ENCODE data around the gene NAPA. TPM values are rescaled to one million over a fixed set of nuclear protein-coding genes. Genes with fewer than 3 reads are reported as not detected.
A peak's percentile ranks its signal among the peaks of the same experiment; 100 is the strongest.

NAPA gene
- total RNA-seq, 1 donor from 2014 or later: 76.2 TPM

DNA sequence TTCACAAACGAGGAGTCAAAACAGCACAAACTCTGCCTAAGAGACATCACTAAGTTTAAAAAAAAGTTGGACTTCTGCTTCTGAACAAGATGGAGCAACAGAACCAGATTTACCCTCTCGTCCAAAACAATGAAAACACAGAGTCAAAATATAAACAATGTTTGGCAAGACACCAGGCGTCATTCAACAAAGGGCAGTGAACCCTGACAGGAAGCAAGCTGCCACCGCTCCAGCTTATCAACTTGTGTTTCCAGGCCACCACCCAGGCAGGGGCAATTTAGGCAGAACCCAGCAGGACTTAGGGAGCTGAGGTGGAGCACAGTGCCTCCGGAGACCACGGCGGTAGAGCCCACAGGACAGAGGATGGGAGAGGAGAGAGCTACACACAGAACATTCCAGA, 8.6 kb upstream of the NAPA start:
- peak; percentile 24 for DNase-seq (ENCODE audit: low read depth, low spot score)

DNA sequence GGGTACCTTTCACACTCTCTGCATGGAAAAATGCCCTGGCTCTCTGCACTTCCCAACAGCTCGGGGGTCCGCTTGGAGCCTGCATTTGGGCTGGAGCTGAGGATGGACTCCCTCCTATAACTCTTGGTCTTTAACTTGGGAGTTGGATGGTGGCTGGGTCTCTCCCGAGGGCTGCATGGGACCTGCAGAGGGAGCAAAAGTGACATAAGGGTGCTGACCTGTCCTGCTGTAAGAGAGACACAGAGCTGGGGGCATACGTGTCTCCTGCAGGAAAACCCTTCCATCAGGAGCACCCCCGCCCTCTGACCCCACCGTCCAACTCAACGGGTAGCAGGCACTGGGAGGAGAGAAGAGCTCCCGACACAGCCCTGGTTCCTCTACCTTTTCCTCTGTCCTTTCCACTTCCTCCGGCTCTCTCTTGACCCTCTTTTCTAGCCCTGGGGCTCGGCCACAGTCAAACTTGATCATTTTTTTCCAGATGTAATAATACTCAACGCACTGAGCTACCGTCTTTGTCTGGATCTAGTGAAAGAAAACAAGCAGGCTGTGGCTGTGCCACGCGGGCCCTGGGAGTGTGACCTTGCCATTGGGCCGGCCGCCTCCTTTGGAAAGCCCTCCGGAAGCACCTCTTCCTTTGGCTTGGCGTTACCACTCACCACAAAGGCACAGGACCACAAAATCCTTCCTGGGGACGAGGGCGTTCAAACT, 6.8 kb upstream of the NAPA start:
- DNase-seq (ENCODE audit: low read depth, low spot score): no peak

DNA sequence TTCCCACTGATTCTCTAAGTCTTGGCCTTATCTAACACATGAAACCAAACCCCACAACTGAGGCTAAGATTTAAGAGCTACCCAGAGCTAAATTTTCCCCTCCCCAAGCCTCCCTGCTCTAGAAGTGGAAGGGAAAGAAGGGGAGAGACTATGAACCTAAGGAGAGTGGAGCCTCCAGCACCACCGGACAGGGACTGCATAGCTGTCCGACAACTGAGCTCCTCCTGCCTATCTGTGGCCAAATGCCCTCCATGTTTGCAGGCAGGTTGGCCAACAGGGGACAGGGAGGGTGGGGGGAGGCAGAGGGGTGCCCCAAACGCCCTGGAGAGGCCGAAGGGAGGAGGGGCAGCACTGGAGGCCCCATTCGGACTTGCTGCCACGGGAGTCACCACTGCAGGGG, 6.0 kb upstream of the NAPA start:
- no peak for DNase-seq (ENCODE audit: low read depth, low spot score)

DNA sequence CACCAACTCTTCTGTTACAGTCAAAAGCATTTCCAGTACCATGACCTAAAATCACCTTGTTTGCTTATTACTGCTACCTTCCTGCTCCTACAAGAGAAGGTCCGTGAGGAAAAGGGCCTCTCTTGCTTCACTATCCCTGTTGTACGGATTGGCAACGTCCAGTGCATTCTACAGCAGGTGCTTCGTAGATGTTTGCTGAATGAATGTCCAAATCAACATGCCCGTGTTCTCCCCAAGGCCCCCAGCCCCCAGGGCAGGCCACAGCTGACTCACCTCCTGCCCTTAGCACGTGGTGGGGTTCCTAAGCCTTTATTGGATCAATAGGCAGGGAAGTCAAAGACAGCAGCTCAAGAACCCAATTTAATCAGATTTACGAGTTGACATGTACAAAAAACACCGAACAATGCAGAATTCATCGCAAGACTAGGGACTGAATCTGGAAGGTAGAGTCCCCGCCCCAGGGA, 5.5 kb upstream of the NAPA start:
- DNase-seq (ENCODE audit: low read depth, low spot score): no peak

DNA sequence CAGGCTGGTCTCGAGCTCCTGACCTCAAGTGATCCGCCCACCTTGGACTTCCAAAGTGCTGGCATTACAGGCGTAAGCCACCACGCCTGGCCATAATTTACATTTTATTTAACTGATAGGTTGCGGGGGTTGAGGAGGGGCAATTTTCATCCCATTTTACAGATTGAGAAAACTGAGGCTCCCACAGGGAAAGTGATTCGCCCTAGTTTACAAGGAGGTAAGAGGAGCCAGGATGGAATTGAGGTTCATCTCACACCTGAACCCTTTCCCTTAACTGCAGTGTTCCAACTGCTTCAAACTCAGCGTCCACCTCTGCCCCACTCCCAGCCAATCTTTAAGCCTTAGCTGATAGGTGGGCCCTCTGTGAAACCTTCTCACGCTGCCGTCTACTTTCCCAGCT, 4.0 kb upstream of the NAPA start:
- no peak for DNase-seq (ENCODE audit: low read depth, low spot score)

DNA sequence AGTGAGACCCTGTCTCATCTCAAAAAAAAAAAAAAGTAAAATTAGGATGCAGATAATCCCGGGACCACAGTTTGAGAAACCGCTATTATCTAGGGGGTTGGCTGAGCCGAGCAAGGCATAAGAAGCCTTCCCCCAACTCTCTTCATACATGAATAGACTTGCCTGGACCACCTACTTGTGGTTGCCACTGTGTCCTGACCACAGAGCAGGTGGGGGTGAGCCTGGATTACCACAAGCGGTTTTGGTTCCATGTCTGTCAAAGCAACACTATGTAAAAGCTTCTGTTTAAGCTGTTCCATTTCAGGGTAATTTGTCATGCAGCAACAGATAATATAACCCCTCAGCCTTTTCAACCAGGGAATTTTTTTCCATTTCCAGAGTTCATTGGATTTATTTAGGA, 3.3 kb upstream of the NAPA start:
- DNase-seq (ENCODE audit: low read depth, low spot score): no peak

DNA sequence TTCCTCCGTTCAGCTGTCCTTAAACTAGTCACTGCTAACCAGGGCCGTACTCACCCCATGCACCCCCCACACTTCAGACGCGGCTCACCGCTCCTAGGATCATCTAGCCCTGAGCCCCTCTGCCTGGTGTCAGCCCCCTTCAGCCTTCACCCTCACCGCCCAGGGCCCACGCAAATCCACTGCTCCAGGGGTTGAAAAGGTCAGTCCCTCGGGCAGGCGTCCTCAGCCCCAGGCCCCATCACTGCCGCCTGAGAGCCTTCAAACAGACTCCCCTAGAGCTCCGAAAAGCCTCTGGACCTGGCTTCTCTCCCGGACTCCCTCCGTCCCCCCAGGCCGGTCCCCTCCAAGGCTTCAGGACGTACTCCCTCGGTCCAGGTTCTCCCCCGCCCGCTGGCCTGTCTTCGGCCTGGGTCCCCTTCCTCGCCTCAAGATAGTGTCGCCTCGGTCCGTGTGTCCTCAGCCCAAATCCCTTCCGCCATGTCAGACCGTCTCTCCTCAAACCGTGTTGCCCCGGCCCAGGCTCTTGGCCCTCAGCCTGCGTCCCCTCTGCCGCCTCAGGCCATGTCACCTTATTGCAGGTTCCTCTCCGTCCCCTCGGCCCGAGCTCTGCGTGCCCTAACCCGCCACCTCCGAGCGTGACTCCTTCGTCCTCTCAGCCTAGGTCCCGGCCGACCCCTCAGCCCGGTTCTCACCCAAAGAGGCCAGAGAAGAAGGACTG, 553 bp downstream of the NAPA start:
- no peak for DNase-seq (ENCODE audit: low read depth, low spot score)

DNA sequence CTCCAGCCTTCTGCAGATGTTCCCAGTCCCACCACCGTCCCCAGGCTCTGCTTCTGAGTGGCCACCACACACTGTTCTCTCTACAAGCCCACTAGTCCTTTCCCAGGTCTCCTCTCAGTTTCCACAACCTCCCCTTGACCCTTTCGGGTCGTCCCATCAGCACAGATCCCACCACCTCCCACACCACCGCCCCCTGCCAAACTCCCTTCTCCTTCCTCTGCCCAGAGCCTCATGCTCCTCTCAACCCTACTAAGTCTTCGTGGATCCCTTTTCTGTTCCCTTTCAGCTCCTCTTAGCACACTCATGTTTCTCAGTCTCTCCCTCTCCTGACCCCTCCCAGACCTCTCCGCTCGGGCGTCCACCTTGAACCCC, 1.9 kb downstream of the NAPA start:
- DNase-seq (ENCODE audit: low read depth, low spot score): no peak

DNA sequence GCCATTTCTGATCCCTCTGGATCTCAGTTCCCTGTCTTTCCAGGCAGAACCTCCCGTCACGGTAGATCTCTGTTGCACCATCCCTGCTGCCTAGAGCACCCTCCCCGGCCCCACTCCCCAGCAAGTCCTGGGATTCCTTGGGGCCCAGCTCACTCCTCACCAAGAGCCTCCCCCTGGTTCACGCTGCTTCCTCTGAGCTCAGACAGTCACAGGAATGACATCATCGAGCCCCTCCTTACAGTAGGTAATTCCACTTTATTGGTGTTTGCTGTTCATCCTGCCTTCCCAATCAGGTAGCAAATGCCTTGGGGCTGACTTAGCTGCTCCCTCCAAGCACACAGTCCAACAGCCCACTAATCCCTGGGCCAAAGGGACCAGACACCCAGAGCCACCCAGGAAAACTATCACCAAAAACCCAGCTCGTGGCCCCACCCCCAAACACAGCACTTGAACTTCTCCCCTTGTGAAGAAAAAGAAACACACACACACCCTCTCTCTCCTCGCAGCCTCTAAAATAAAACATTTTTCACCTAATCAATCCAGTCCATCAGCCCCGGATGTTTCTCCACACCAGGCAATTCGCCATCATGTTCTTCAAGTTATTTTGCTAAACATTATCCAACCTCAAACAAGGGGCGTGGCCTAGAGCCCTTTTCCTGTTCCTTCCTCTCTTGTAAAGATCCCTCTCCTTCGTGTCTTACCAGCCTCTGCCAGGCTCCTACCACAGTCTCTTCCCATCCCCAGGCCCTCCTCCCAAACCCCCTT, 2.5 kb downstream of the NAPA start:
- DNase-seq (ENCODE audit: low read depth, low spot score): no peak

DNA sequence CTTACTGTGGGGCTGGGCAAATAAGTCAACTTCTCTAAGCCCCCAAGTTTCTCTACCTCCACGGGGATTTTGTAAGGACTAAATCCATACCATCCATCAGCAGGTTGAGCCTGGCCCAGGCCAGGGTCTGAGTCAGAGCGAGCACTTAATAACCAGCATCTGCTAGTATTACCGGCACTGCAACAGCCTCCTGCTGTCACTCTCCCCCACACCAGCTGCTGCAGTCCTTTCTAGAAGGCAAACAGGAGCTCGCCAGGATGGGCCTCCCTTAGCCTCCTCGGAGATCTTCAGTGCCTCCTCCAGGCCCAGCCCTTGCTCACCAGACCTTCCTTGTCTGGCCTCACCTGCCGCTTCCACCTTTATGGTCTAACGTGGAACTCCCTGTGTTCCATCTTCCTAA, 3.2 kb downstream of the NAPA start:
- no peak for DNase-seq (ENCODE audit: low read depth, low spot score)

DNA sequence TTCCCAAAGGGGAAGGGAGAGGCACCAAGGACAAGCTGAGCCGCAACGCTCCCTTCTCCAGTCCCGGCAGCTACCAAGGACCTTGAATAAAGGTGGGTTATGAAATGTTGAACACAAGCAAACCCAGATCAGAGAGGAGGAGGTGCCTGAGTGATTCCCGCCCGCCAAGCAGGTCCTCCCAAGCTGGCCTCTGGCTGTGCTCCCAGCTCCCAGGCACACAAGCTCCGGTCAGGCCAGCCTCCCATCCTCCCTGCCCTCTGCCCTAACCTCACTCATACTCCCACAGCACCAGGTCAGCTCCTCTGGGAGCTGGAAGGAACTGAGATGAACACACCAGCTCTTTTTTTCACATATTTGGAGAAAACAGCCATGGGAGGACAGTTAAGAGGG, 3.7 kb downstream of the NAPA start:
- DNase-seq (ENCODE audit: low read depth, low spot score): no peak

DNA sequence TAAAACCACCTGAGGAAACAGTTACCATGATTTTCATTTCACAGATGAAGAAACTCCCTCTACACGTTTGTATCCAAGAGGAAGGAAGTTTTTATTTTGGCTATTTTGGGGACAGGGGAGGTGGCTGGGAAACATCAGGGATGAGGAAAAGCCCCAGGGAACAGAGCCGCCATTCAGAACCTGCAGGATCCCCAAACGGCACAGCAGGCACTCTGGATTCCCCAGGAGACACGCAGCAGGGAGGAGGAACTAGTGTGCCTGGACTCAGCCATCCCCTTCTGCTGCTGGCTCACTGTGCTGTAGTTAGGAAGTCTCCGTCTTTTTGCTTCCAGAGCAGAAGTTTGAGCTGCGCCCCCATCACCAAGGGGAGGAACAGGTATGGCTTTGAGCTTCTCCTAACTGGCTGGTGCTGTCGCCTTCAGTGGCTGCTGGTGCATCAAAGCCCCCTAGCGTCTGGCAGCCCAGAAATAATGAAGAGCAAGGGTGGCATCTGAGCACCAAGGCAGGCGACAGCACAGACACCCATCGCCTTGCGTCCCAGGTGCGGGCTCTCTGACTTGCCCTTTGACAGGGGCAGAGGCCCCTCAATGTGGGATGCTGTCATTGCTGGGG, 4.2 kb downstream of the NAPA start:
- no peak for DNase-seq (ENCODE audit: low read depth, low spot score)

DNA sequence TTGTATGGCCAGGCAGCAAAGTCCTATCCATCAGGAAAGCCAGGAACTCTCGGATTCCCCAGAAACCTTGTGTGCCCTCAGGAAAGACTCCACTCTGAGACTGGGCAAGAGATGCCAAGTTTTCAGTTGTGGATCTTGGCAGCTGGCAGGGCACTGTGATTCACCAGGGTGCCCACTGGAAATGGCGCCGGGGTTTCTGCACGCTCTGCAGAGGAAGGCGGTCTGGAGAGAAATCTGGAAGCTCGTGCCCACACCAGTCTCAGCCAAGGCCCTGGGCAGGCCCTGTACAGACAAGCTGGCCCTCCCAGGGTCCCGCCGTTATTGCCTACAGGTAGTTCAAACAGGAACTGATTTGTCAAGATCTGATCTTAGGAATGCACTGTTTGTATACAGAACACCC, 4.9 kb downstream of the NAPA start:
- no peak for DNase-seq (ENCODE audit: low read depth, low spot score)

DNA sequence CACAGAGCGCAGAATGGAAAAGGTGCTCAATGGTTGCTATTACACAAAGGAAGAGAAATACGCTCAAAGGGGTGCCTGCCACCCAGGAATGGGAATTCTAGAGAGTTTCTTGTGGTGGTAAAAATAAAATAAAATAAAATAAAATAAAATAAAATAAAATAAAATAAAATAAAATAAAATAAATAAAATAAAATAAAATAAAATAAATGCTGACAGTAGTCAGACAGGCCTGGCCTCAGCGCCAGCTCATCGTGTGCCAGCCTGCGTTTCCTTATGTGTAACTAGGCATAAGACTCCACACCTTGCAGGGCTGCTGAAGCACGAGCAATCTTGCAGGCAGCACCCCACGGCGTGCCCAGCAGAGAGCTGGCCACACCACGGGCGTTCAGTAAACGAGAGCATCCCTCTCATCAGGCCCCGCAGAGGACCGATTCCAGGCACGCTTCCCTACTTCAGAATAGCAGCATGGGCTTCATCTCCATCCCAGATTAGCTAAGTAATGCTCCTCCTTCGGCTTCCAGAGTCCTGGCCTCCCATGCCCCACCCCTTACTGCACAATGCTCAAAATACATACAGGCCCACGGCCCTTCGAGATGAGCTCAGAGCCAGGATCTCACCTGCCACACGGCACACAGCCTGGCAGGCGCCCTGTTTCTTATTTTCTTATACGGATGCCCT, 5.6 kb downstream of the NAPA start:
- no peak for DNase-seq (ENCODE audit: low read depth, low spot score)

DNA sequence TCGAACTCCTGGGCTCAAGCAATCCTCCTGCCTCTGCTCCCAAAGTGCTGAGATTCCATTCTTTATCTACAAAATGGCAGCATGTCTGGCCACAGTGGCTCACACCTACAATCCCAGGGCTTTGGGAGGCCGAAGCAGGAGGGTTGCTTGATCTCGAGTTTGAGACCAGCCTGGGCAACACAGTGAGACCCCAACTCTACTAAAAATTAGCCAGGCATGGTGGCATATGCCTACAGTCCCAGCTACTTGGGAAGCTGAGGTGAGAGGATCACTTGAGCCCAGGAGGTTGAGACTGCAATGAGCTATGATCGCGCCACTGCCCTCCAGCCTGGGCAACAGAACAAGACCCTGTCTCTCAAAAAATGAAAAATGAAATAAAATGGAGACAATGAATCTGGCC, 6.1 kb downstream of the NAPA start:
- DNase-seq (ENCODE audit: low read depth, low spot score): no peak

DNA sequence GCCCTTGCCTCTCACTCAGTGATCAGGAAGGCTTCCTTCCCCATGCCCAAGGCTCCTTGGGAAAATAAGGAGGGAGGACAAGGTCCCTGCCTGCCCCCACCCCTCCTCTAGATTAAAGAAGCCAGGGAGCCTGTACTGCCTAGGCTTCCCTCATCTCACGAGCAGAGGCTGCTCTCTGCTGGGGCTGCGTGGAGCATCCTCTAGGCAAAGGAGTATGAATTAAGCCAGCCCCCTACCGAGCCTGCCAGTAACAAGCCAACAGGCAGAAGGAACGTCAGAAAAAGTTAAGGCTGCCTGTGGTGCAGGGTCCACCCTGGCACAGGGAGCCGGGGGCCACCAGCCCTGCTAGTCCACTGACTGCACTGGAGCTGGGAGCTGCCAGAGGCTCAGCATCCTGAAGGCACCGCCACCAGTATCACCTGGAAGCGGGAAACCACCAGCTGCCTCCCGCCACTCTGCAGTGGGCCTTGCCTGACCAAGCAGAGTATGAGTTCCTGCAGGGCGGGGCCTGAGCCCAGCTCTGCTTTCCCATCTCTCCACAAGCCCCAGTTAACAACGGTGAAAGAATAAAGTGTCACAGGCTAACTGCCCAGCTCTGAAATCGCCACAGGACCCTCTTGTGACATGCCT, 6.8 kb downstream of the NAPA start:
- DNase-seq (ENCODE audit: low read depth, low spot score): no peak

DNA sequence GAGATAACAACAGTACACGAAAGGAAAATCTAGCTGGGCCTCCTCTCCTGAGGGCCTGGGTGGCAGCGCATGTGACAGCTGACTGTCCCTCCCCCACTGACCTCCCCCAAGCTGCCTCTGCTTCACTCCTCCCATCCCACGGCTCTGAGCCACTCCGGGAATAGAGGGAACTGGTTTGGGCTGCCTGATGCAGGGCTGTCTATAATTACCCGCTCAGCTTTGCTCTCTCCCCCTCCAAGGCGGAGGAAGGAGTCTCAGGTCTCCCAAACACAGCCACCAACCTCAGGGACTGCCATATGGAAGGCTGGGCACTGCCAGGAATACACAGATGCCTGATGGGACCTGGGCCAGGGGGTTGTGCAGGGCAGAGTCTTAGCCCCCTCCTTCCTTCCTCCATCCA, 7.9 kb downstream of the NAPA start:
- DNase-seq (ENCODE audit: low read depth, low spot score): no peak

DNA sequence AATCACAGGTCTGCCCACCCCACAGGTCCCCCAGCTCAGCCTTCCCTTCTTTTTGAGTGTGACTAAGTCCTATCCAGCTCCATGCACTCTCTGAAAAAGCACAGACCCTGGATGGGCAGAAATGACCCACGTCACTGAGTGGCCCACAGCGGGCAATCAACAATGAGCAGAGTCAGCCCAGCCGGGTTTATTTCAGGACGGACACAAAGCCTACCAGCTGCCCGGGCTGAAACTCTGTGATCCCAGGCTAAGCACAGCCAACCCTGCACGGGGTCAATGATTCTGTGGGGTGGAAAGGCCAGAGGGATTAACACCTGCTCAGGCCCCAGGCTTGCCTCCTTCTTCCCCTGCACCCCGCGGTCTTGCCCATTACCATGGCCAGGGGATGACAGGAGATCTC, 8.4 kb downstream of the NAPA start:
- DNase-seq (ENCODE audit: low read depth, low spot score): no peak

DNA sequence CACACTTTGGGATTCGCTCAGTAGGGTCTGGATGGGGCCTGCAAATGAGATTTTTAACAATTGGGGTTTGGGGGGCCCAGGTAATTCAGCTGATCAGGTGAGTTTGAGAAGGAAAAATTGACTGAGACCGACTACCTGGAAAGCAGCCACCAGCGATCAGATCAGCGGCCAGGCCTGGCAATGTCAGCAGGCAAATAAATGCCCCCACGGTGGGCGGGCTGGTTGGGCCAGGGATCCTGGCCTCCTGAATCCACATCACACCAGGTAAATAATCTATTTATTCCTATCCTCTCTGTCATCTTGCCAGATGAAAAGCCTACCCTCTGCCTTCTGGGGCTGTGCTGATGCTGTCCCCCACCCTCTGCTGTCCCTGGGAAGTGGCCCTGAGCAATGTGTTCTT, 9.4 kb downstream of the NAPA start:
- no peak for DNase-seq (ENCODE audit: low read depth, low spot score)

DNA sequence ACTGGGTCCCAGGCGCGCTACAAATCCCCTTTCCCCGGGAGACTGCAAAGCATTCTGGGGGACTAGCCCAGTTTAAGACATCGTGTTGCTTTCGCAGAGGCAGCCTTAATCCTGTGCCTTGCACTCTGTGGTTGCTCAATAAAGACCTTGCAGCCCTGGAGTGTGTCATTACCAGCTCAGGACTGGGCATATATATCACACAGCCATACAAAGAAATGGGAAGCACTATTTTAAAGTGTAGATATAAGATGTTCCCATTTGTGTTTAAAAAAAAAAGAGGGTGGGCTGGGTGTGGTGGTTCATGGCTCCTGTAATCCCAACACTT, 11.1 kb downstream of the NAPA start:
- DNase-seq (ENCODE audit: low read depth, low spot score): no peak

DNA sequence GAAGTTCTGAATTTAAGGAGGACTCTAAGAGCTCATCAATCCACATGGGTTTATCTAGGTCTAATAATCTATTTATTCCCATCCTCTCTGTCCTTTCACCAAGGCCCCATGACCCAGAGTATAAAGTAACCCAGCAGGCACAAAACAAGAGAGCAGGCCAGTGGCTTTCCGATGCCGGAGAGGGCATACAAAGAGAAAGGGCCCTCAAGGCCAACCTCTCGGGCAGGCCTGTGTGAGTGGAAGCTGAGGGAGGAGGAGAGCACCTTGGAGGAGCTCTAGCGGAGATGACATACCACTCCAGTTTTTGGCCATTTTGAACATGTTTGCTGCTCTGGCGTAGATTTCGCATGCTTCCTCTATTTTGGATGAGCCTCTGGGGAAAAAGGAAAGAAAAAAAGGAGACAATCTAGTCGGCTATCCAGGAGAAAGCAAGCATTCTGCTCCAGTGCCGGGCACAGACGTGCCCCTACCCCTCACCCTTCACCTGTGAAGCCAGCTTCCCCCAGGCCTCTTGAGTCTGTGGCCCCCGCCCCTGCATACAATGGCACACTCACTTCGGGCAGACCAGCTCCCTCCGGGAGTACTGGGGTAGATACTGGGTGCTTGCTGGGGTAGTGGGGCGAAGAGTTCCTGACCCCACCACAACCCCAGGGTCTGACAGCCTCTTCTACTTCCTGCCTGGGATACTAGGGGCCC, 11.6 kb downstream of the NAPA start:
- DNase-seq (ENCODE audit: low read depth, low spot score): no peak

All from pulmonary artery endothelial cell (primary cell).